GM04504 (cell line): Measurements from ENCODE around the gene ITPKC.
"Not testable (repeated sequence)": the region's sequence is repeated elsewhere in the genome, so short reads cannot be mapped to it uniquely, and the experiment has no call there.

Source experiments
- DNase-seq: peaks from one replicate; pipeline ENCODE4 v3.0.0-alpha.2; 2012; ENCODE audit warnings: low read depth

Gene ITPKC

DNA sequence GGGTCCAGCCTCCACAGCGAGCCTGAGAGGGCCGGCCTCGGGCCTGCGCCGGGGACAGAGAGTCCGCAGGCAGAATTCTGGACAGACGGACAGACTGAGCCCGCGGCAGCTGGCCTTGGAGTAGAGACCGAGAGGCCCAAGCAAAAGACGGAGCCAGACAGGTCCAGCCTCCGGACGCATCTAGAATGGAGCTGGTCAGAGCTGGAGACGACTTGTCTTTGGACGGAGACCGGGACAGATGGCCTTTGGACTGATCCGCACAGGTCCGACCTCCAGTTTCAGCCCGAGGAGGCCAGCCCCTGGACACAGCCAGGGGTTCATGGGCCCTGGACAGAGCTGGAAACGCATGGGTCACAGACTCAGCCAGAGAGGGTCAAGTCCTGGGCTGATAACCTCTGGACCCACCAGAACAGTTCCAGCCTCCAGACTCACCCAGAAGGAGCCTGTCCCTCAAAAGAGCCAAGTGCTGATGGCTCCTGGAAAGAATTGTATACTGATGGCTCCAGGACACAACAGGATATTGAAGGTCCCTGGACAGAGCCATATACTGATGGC lies 490 bp downstream of the ITPKC start:
- DNase-seq, result no peak

- no peak for DNase-seq
Measured at GRCh38 chr19:40717880-40718773, 1.2 kb downstream of the ITPKC start.

GRCh38 chr19:40718774-40719391 lies 2.0 kb downstream of the ITPKC start:
- DNase-seq, result no peak

GRCh38 chr19:40719414-40719894 lies 2.5 kb downstream of the ITPKC start:
- no peak for DNase-seq

DNA sequence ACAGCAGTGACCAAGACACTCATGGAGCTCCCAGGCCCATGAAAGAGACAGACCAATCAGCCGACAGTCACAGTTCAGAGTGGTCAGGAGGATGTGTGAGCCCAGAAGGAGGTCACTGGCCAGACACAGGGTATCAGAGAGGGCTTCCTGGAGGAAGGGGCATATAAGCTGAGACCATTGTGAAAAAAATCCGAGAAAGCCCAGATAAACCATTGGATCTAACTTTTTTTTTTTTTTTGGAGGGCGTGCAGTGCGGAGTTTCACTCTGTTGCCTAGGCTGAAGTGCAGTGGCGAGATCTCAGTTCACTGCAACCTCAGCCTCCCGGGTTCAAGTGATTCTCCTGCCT lies 4.2 kb downstream of the ITPKC start:
- DNase-seq, result no peak

DNA sequence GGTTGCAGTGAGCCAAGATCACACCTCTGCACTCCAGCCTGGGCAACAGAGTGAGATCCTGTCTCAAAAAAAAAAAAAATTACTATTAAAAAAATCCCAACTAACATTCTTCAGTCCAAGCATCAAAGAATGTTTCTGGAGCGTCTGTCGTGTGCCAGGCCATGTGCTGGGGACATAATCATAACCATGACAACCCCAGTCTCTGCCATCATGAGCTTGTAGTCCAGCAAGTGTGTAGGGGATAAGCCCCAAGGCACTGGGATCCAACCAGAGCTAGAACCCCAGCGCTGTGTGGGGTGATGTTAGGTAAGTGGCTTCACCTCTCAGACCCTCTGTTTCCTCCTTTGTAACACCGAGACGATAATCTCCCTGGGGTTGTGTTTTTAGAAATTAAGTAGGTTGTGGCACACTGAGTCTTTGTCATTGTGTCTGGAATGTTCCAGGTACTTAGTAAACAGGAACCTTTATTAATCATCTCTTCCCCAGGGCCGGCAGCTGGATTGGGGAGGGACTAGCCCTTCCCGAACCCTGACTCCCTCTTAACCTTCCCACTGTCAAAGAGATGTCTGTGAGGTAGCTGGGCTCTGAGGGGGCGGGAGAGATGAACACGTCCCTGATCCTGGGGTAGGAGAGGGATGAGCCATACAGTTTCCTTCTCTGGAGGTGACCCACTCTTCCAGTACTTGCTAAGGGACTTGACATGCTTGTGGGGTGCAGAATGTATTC lies 5.2 kb downstream of the ITPKC start:
- no peak for DNase-seq

- no peak for DNase-seq
Measured at GRCh38 chr19:40723661-40724254, 6.8 kb downstream of the ITPKC start.

DNA sequence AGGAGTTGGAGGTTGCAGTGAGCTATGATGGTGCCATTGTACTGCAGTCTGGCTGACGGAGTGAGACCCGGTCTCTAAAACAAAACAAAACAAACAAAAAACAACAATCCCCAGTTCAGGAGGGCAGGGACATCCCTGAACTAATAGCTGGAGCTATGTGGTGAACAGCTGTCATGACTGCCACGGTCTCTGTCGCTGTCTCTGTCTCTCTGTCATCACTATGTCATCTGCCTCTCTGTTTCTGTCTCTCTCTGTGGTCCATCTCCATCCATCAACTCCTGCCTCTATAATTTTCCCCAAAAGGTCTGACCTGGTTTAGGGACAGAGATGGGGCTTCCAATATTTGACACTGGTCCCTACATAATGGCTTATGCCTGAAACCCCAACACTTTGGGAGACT lies 7.4 kb downstream of the ITPKC start:
- DNase-seq, result no peak

GRCh38 chr19:40724855-40725254 lies 7.9 kb downstream of the ITPKC start:
- DNase-seq, result no peak

DNA sequence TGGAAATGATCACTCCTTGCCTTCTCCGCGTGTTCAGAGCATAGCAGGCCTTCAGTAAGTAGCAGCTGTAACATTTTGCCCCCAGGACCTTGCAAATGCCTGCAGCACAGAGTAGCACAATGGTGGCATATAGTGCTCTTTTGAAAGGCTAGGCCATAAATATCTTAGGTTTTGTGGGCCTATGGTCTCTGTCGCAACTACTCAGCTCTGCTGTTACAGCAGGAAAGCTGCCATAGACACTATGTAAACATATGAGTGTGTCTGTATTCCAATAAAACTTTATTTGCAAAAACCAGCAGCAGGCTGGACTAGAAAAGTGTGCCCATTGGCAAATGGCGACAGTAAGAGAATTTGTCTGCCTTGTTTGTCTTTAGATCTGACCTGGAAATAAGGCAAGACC lies 9.4 kb downstream of the ITPKC start:
- no peak for DNase-seq

DNA sequence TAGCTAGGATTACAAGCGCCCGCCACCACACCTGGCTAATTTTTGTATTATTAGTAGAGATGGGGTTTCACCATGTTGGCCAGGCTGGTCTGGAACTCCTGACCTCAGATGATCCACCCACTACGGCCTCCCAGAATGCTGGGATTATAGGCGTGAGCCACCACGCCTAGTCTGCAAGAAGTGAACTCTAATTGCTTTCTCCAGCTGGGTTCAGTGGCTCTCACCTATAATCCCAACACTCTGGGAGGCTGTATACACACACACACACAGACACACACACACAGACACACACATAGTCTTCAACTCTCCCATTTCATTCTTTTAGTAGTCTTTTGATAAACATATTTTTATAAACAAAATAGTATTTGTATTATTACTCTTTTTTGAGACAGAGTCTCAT lies 13.2 kb downstream of the ITPKC start:
- not testable (repeated sequence) for DNase-seq

DNA sequence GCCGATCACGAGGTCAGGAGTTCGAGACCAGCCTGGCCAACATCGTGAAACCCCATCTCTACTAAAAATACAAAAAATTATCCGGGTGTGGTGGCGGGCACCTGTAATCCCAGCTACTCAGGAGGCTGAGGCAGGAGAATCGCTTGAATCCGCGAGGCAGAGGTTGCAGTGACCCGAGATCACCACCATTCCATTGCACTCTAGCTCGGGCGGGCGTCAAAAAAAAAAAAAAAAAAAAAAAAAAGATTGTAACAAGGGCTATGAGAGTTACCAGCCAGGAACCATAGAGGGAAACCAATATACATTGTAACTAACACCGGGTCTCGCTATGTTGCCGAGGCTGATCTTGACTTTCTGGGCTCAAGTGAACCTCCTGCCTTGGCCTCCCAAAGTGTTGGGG lies 15.4 kb downstream of the ITPKC start:
- not testable (repeated sequence) for DNase-seq

GRCh38 chr19:40733149-40733548 lies 16.2 kb downstream of the ITPKC start:
- no peak for DNase-seq

DNA sequence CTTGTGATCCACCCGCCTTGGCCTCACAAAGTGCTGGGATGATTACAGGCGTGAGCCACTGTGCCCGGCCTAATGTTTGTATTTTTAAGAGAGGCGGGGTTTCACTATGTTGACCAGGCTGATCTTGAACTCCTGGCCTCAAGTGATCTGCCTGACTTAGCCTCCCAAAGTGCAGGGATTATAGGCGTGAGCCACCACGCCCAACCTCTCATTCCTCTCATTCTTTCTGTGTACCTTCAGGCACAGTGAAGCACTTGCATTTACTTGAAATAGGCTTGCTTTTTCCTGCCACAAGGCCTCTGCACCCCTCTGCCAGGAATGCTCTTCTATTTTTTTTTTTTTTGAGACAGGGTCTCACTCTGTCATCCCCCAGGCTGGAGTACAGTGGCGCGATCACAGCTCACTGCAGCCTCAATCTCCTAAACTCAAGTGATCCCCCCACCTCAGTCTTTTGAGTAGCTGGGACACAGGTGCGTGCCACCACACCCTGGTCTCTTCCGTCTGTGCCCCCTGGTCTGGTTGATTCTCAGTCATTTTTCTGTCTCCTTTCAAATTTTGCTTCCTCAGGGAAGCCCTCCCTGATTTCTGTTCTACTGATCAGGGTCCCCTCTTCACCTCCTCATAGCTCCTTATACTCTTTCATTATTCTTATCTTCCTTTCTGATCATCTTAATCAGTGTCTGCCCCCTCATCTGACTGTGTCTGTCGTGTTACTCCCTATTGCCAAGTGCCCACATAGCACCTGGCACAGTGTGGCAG lies 18.3 kb downstream of the ITPKC start:
- DNase-seq, result no peak

GRCh38 chr19:40736661-40737060 lies 19.7 kb downstream of the ITPKC start:
- DNase-seq, result no peak

DNA sequence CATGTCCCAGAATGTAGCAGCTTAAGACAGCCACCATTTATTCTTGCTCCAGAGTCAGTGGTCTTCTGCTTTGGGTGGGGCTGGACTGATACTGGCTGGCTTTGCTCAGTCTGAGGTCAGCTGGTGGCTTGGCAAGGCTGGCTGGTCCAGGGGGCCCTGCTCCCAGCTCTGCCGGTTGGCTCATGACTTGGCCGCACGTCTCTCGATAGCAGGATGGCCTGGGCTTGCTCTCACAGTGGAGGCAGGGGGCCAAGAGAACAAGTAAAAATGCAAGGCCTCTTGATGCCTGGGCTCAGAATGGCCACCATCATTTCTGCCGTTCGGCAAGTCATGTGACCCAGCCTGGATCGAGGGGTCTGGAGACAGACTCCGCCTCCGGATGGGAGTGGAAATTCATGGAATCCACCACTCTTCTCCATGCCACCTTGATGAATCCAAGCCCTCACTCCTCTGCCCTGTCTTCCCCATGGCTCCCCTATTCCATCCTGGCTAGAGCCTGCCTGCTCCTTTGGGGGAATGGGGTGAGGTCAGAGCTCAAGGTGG lies 20.3 kb downstream of the ITPKC start:
- DNase-seq, result no peak

- DNase-seq, result no peak
Measured at GRCh38 chr19:40739030-40739839, 22.3 kb downstream of the ITPKC start.

DNA sequence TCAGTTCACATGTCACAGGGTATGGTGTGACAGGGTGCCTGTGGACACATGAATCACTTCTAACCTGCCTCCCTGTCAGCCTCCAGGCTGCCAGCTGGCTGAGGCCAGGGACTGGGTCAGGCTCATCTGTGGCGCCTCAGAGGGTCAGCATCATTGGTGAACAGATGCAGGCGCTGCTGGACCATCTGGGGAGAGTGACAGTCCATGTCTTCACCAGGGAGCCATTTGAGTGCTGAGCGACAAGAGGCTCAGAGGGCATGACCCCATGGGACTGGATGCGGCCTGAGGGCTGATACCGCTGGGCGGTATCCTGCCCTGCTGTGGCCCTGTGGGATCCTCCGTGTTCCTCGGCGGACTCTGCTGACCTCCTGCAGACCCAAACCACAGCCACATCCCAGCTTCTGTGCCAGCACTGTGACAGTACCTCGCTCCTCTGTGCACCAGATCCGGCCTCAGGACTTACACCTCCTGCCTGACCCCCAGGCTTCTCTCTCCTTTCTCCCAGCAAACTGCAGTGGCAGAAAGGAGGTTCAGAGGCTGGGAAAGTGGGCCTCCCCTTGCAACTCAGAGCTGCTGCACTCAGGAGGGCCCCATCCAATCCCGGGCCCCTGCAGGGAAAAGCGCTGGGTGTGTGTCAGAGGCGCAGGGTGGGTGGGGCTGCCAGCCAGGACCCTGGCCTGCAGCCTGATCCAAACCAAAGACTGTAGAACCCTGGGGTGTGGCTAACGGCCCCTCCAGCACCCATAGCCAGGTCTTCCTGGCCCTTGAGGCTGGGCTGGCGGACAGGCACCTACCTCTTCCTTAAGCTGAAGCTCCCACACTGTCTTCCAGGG lies 23.2 kb downstream of the ITPKC start:
- no peak for DNase-seq

GRCh38 chr19:40740747-40741146 lies 23.8 kb downstream of the ITPKC start:
- peak; percentile 82 for DNase-seq
